Stimulated activated memory B cell treated with anti-CD40 and anti-IgM and Interleukin-4, amounts not matched to agents 10 μg/mL and 1 μg/mL and 100 μg/mL, for 72 hours (primary cell): ENCODE measurements around the gene GSK3B.
"Not testable (repeated sequence)": the region's sequence is repeated elsewhere in the genome, so short reads cannot be mapped to it uniquely, and the experiment has no call there.

ENCODE experiments used
- ATAC-seq: fragments of 150-1000 bp; cut with Tn5 transposase; 2 replicates; pipeline ENCODE4 v1.10.0; 2021
- H3K27ac Mint-ChIP-seq: one replicate; pipeline ENCODE4 v1.8.0; 2022; ENCODE audit warnings: mild to moderate bottlenecking, mixed read lengths
- H3K27me3 Mint-ChIP-seq: one replicate; pipeline ENCODE4 v1.8.0; 2022; ENCODE audit warnings: mixed read lengths
- H3K36me3 Mint-ChIP-seq: one replicate; pipeline ENCODE4 v1.8.0; 2022; ENCODE audit warnings: mixed read lengths
- H3K4me1 Mint-ChIP-seq: one replicate; pipeline ENCODE4 v1.8.0; 2022; ENCODE audit warnings: mixed read lengths
- H3K4me3 Mint-ChIP-seq: one replicate; pipeline ENCODE4 v1.8.0; 2022; ENCODE audit warnings: mild to moderate bottlenecking, moderate library complexity, mixed read lengths
- H3K9me3 Mint-ChIP-seq: one replicate; pipeline ENCODE4 v1.8.0; 2022; ENCODE audit warnings: mixed read lengths

Gene GSK3B

GRCh38 chr3:120051570-120051969 is 42.7 kb downstream of the GSK3B start:
- H3K27ac Mint-ChIP-seq, ATAC-seq, H3K4me3 Mint-ChIP-seq, H3K27me3 Mint-ChIP-seq, H3K9me3 Mint-ChIP-seq: not testable (repeated sequence)
- peaks cover 43% of the 10 kb centered on the region for H3K36me3 Mint-ChIP-seq
- H3K4me1 Mint-ChIP-seq: peaks cover 71% of the 10 kb centered on the region

- no peak for ATAC-seq
- peaks cover 65% of the 10 kb centered on the region for H3K4me1 Mint-ChIP-seq
Measured at GRCh38 chr3:120049881-120050539, 44.2 kb downstream of the GSK3B start.

GRCh38 chr3:120049072-120049471 is 45.2 kb downstream of the GSK3B start:
- Mint-ChIP-seq H3K27ac (no peak overlapping the region), H3K27me3 (no peaks in the 10 kb centered on the region), H3K36me3 (peaks cover 44% of the 10 kb centered on the region), H3K4me3 (no peak overlapping the region), H3K9me3 (peaks cover 11% of the 10 kb centered on the region), H3K4me1 (peaks cover 58% of the 10 kb centered on the region)
- no peak for ATAC-seq

More at GRCh38 chr3:120049881-120050539, 44.2 kb downstream of the GSK3B start:
- peak overlapping the region; percentile 2 for H3K27ac Mint-ChIP-seq
- peaks cover 11% of the 10 kb centered on the region for H3K9me3 Mint-ChIP-seq
- H3K4me3 Mint-ChIP-seq: no peak overlapping the region
- no peaks in the 10 kb centered on the region for H3K27me3 Mint-ChIP-seq
- peaks cover 48% of the 10 kb centered on the region for H3K36me3 Mint-ChIP-seq

GRCh38 chr3:120048355-120049041 is 45.7 kb downstream of the GSK3B start:
- H3K36me3 Mint-ChIP-seq: peaks cover 44% of the 10 kb centered on the region
- no peaks in the 10 kb centered on the region for H3K27me3 Mint-ChIP-seq
- peaks cover 15% of the 10 kb centered on the region for H3K9me3 Mint-ChIP-seq
- no peak for ATAC-seq
- no peak overlapping the region for H3K4me3 Mint-ChIP-seq
- H3K4me1 Mint-ChIP-seq: peaks cover 58% of the 10 kb centered on the region
- no peak overlapping the region for H3K27ac Mint-ChIP-seq

- H3K4me3 Mint-ChIP-seq: no peak overlapping the region
- ATAC-seq: no peak
Measured at GRCh38 chr3:120047686-120048085, 46.6 kb downstream of the GSK3B start.

GRCh38 chr3:120040813-120041377 is 53.4 kb downstream of the GSK3B start:
- Mint-ChIP-seq H3K4me1 (peaks cover 22% of the 10 kb centered on the region), H3K27ac (no peak overlapping the region), H3K27me3 (no peaks in the 10 kb centered on the region), H3K36me3 (peaks cover 72% of the 10 kb centered on the region), H3K9me3 (peaks cover 41% of the 10 kb centered on the region), H3K4me3 (no peak overlapping the region)
- ATAC-seq: no peak

More at GRCh38 chr3:120047686-120048085, 46.6 kb downstream of the GSK3B start:
- peaks cover 49% of the 10 kb centered on the region for H3K36me3 Mint-ChIP-seq
- H3K9me3 Mint-ChIP-seq: peaks cover 19% of the 10 kb centered on the region
- peaks cover 58% of the 10 kb centered on the region for H3K4me1 Mint-ChIP-seq
- no peak overlapping the region for H3K27ac Mint-ChIP-seq
- H3K27me3 Mint-ChIP-seq: no peaks in the 10 kb centered on the region

GRCh38 chr3:120039642-120040610 is 54.3 kb downstream of the GSK3B start:
- no peak overlapping the region for H3K4me3 Mint-ChIP-seq

GRCh38 chr3:120033596-120033995 is 60.7 kb downstream of the GSK3B start:
- Mint-ChIP-seq H3K9me3 (peaks cover 5% of the 10 kb centered on the region), H3K27ac (peak overlapping the region; percentile 61), H3K4me1 (peaks cover 30% of the 10 kb centered on the region), H3K4me3 (no peak overlapping the region), H3K27me3 (no peaks in the 10 kb centered on the region), H3K36me3 (peaks cover 28% of the 10 kb centered on the region)
- no peak for ATAC-seq

More at GRCh38 chr3:120039642-120040610, 54.3 kb downstream of the GSK3B start:
- Mint-ChIP-seq H3K27ac (no peak overlapping the region), H3K4me1 (peaks cover 17% of the 10 kb centered on the region), H3K27me3 (no peaks in the 10 kb centered on the region), H3K9me3 (peaks cover 33% of the 10 kb centered on the region), H3K36me3 (peaks cover 62% of the 10 kb centered on the region)
- no peak for ATAC-seq

- ATAC-seq: no peak
- Mint-ChIP-seq H3K36me3 (peaks cover 25% of the 10 kb centered on the region), H3K4me3 (no peak overlapping the region), H3K27ac (no peak overlapping the region), H3K27me3 (no peaks in the 10 kb centered on the region), H3K4me1 (peaks cover 37% of the 10 kb centered on the region), H3K9me3 (peaks cover 5% of the 10 kb centered on the region)
Measured at GRCh38 chr3:120031561-120031960, 62.7 kb downstream of the GSK3B start.

GRCh38 chr3:120029749-120030148 is 64.5 kb downstream of the GSK3B start:
- Mint-ChIP-seq H3K27ac (no peak overlapping the region), H3K27me3 (no peaks in the 10 kb centered on the region), H3K9me3 (peaks cover 5% of the 10 kb centered on the region), H3K4me3 (no peak overlapping the region), H3K36me3 (peaks cover 42% of the 10 kb centered on the region), H3K4me1 (peaks cover 55% of the 10 kb centered on the region)
- ATAC-seq: no peak

GRCh38 chr3:120028271-120029047 is 65.8 kb downstream of the GSK3B start:
- Mint-ChIP-seq H3K36me3 (peaks cover 38% of the 10 kb centered on the region), H3K4me3 (no peak overlapping the region), H3K9me3 (peaks cover 1% of the 10 kb centered on the region), H3K4me1 (peaks cover 56% of the 10 kb centered on the region), H3K27ac (no peak overlapping the region), H3K27me3 (no peaks in the 10 kb centered on the region)
- ATAC-seq: no peak

GRCh38 chr3:120027226-120027625 is 67.0 kb downstream of the GSK3B start:
- Mint-ChIP-seq H3K27me3 (no peaks in the 10 kb centered on the region), H3K4me1 (peaks cover 66% of the 10 kb centered on the region), H3K4me3 (no peak overlapping the region), H3K9me3 (no peaks in the 10 kb centered on the region), H3K36me3 (peaks cover 30% of the 10 kb centered on the region), H3K27ac (no peak overlapping the region)
- no peak for ATAC-seq

GRCh38 chr3:120025520-120025919 is 68.7 kb downstream of the GSK3B start:
- Mint-ChIP-seq H3K27me3 (no peaks in the 10 kb centered on the region), H3K4me1 (peaks cover 78% of the 10 kb centered on the region), H3K9me3 (no peaks in the 10 kb centered on the region), H3K4me3 (no peak overlapping the region), H3K27ac (no peak overlapping the region), H3K36me3 (peaks cover 44% of the 10 kb centered on the region)
- no peak for ATAC-seq

- no peak for ATAC-seq
- Mint-ChIP-seq H3K27ac (no peak overlapping the region), H3K36me3 (peaks cover 39% of the 10 kb centered on the region), H3K4me1 (peaks cover 75% of the 10 kb centered on the region), H3K9me3 (no peaks in the 10 kb centered on the region), H3K4me3 (no peak overlapping the region), H3K27me3 (no peaks in the 10 kb centered on the region)
Measured at GRCh38 chr3:120024103-120024502, 70.1 kb downstream of the GSK3B start.
